Measurements from ENCODE around the gene C1QTNF4.
"Not testable (repeated sequence)": the region's sequence is repeated elsewhere in the genome, so short reads cannot be mapped to it uniquely, and the experiment has no call there.

Gene C1QTNF4

GRCh38 chr11:47593934-47594855, at the start of gene C1QTNF4:
C1QTNF4 (minus strand) TSS chr11:47594411; CDS start chr11:47590810, 3,601 bp downstream.
- no peak for DNase-seq (ENCODE audit: low read depth)

DNA sequence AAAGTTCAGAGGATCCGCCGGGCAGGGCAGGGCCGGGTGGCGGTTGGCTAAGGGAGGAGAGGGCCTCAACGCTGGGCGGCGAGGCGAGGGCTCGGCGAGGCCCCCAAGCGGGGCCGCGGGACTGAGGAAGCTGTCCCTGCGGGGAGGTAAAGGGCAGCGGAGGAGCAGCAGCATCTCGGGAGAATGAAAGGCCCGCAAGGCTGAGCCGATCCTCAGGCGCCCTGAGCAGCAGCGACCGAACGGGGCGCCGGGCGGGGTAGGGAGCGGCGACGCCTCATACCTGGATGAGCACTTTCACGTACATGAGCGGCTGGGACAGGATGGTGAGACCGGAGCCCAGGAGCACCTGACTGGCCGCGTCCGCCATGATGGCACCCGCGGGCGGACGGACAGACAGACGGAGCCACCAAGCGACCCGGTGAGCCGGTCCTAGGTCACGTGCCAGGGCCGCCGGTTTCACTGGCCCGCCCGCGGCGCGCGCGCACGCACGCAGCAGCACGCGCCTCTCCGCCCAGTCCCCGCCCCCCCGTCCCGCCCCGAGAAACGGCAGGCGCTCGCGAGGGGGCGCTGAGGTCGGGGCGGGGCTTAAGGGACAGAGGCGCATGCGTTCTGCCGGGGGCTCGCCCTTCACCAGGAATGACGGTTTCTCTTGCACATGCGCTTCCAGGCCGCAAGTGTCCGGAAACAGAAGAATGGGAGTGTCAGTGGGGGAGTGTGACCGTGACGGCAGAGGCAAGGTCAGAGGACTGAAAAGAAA, 48.1 kb upstream of the C1QTNF4 start, which contains the start of gene MTCH2:
TSS of gene MTCH2 (minus strand) at position 461 of the 757 bp plus-strand sequence. CDS start at position 367, 94 bp downstream.
- DNase-seq (ENCODE audit: low read depth): peak; percentile 95

DNA sequence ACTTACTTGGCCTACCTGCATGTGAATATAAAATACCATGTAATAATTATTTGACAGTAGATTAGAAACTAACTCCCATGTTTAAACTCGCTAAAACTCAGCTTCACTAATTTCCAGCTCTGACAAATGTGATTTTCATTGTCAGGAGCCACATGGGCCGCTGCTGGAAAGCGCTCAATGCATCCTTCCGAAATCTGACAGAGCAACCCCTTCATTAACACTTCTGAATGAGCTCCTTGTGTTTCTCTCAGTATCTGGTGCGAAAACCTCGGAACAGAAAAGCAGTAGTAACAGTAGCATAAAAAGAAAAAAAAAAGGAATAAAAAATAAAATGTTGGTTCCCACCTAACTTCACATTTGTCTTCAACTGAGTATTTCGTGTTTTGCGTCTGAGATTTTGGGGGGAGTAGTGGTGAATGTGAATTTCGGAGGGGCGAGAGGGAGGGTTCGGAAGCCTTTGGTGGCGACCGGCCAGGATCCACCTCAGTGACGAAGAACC, 47.4 kb upstream of the C1QTNF4 start:
- DNase-seq (ENCODE audit: low read depth): no peak

DNA sequence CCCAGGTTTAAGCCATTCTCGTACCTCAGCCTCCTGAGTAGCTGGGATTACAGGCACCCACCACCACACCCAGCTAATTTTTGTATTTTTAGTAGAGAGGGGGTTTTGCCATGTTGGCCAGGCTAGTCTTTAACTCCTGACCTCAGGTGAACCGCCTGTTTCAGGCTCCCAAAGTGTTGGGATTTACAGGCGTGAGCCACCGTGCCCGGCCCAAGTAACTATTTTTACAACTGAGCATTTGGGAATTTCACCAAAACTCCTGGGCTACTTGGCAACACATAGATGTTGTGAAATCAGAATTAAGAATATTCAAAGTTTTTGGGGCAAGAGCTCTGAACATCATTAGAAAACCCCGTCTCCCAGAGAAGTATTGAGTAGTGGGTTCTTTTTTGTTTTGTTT, 46.3 kb upstream of the C1QTNF4 start:
- not testable (repeated sequence) for DNase-seq (ENCODE audit: low read depth)

DNA sequence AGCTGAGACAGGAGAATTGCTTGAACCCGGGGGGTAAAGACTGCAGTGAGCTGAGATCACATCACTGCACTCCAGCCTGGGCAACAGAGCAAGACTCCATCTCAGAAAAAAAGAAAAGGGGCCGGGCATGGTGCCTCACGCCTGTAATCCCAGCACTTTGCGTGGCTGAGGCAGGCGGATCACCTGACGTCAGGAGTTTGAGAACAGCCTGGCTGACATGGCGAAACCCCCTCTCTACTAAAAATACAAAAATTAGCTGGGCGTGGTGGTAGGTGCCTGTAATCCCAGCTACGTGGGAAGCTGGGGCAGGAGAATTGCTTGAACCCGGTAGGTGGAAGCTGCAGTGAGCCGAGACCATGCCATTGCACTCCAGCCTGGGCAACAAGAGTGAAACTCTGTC, 42.1 kb upstream of the C1QTNF4 start:
- DNase-seq (ENCODE audit: low read depth): not testable (repeated sequence)

DNA sequence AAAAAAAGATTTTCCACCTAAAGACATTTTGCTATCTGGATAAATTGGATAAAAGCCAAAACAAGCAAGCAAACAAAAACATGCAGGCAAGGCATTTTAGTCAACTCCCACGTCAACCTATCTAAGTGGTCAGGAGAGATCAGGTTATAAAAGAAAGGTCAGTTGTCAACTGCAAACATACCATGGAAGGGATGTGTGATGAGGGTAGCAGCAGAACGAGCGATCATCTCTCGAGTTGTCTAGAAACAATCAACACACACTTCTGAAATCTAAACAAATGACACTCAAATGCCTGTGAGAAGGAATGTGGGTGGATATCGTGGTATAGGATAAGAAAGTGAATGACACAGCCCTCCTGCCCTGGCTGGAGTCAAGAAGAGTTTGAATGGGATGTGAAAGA, 37.3 kb upstream of the C1QTNF4 start:
- DNase-seq (ENCODE audit: low read depth): no peak

DNA sequence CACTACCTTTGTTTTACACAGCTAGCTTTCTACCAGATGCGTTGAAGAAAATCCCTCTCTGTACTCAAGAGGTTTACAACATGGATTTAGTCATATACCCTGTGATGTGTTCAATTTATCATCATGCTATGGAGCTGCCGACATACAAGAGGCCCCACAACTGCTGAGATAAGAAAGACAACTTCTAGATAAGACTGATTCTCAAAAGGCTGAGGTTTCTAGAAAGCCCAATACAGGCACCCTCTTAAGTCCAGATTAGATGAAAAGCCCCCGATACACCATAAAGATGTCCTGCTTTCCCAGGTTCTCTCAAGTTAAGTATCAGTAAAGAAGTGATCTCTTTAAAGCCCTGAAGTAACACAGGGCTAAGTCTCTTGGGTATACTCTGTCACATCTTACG, 33.8 kb upstream of the C1QTNF4 start:
- DNase-seq (ENCODE audit: low read depth): no peak

GRCh38 chr11:47626234-47626633, 32.0 kb upstream of the C1QTNF4 start:
- DNase-seq (ENCODE audit: low read depth): no peak

GRCh38 chr11:47620836-47621378, 26.7 kb upstream of the C1QTNF4 start:
- no peak for DNase-seq (ENCODE audit: low read depth)

DNA sequence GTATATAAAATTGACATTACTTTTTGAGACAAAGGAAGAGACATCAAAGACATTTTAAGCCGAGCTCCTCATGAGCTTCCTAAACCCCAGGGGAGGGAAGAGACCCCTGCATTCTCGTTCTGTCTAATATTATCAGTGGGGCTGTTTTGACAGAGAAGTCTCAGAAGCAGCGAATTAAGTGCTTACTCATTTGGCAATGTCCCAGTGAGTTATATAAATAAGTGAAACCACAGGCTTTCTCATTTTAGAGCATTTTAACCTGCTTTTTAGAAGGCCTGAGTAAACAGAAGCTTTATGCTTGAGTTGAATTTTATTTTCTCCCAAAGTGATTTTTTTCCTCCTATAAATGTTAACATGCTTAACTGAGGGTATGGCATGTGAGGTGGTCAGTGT, 23.2 kb upstream of the C1QTNF4 start:
- DNase-seq (ENCODE audit: low read depth): no peak

DNA sequence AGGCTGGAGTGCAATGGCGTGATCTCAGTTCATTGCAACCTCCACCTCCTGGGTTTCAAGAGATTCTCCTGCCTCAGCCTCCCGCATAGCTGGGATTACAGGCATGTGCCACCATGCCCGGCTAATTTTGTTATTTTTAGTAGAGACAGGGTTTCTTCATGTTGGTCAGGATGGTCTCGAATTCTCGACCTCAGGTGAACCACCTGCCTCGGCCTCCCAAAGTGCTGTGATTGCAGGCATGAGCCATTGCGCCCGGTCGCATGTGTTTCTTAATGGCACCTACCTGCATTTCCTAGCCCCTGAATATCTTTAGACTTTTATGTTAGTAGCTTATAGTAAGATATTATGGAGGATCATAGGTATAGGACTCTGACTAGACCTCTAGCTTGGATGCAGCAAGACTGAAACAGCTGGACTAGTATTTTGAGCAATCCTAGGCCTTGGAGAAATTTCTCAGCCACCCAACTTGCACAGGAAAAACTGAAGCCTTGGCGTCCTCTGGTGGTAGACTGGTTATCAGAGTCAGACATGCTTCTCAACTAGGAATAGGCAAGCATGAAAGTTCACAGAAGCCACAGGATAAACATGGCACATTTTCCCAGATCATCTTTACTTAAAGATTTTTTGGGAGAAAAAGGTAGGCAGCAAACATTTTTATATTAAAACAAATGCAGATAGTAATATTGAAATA, 22.7 kb upstream of the C1QTNF4 start:
- DNase-seq (ENCODE audit: low read depth): no peak

DNA sequence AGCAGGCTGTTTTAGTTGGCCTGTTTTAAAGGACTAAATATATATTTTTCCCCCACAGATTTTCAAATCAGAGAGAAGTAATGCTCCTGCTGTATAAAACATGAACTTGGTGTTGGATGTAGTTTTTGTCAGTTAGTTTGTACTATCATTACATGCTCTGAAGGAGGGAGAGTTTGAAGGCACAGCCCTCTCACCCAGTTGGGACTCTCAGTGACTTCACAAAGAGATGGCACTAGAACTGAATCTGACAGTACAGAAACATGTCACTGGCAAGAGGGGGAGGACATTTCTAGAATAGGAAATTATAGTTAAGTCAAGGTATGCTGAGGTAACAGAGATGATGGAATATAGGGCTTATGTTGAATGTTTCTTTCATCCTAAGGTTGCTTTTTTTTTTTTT, 21.0 kb upstream of the C1QTNF4 start:
- no peak for DNase-seq (ENCODE audit: low read depth)

GRCh38 chr11:47611348-47611794, 17.2 kb upstream of the C1QTNF4 start:
- no peak for DNase-seq (ENCODE audit: low read depth)

DNA sequence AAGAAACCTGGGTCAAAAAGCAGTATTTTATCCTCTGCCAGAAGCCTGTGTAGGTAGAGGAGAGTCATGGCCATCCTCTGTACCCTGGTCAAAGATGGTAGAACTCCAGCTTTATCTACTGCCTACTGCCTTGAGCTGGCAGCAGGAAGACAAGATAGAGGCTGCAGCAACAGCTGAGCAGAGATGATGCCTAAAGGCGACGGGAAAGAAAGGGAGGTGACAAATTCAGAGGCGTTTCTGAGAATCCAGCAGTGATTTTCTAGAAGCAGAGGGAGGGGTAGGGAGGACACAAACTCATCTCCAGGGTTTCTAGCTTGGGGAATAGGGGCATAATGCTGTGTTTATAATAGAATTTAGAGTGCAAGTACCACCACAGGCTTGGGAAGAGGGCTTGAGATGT, 15.5 kb upstream of the C1QTNF4 start:
- DNase-seq (ENCODE audit: low read depth): no peak

- no peak for DNase-seq (ENCODE audit: low read depth)
These were observed 13.2 kb upstream of the C1QTNF4 start for GRCh38 chr11:47607380-47607779.

GRCh38 chr11:47606731-47607130, 12.5 kb upstream of the C1QTNF4 start:
- no peak for DNase-seq (ENCODE audit: low read depth)

- no peak for DNase-seq (ENCODE audit: low read depth)
These were observed 11.7 kb upstream of the C1QTNF4 start for GRCh38 chr11:47605921-47606320.

DNA sequence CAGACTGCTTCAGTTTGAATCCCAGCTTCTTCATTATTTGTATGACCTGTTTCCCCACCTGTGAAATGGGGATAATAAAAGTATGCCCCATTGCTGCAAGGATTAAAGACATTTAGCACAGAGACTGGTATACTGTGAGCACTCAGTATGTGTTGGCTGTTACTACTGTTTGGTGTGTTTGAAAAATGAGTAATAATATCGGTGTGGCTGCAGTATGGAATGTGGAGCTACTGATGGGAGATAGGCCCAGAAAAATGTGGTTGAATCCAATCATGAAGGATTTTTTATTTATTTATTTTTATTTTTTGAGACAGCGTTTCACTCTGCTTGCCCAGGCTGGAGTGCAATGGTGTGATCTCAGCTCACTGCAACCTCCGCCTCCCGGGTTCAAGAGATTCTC, 9.1 kb upstream of the C1QTNF4 start:
- DNase-seq (ENCODE audit: low read depth): no peak

- no peak for DNase-seq (ENCODE audit: low read depth)
These were observed 5.7 kb upstream of the C1QTNF4 start for GRCh38 chr11:47599902-47600301.

GRCh38 chr11:47595967-47596366, 1.8 kb upstream of the C1QTNF4 start:
- no peak for DNase-seq (ENCODE audit: low read depth)

DNA sequence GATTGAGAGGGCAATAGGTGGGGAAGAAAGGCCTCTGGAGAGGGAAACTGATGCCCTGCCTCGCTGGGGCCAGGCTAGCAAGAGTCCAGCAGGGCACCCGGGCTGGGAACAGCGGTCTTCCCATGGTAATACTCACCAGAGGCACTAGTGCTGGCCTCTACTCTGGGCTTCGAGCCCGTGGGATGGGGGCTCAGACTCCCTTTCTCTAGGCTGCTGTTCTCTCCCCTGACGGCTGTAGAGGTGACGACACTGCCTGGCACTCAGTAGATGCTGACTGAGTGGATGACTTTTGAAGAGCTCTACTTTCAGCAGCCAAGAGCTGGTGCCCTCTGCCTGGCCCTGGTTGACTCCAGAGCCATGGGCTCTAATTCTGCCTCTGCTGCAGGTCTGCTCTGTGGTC, 818 bp upstream of the C1QTNF4 start:
- DNase-seq (ENCODE audit: low read depth): no peak

DNA sequence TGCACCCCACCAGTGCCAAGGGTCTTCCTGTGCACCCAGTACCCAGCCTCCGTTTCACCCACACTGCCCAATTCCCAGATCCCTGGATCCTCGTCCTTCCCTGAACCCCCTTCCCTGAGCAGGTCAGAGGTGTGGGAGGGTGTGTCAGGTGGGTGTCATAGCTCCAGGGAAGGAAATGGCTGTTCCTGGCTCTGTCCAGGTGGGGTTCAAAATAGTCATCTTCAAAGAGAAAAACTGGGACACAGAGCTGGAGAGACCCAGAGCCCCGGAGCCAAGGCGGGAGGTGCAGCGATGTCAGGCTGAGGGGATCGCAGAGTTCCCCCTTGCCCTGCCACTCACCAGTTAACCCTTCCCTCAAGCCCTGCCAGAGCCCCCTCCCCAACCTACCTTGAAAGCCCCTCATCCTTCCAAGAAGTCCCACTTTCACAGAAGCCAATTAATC, 698 bp downstream of the C1QTNF4 start:
- no peak for DNase-seq (ENCODE audit: low read depth)
